ENCODE results near the gene SGSH. TPM values are rescaled to one million over a fixed set of nuclear protein-coding genes. Genes with fewer than 3 reads are reported as not detected.

The SGSH gene
- total RNA-seq, 1 donor from 2014 or later, result 57.8 TPM

DNA sequence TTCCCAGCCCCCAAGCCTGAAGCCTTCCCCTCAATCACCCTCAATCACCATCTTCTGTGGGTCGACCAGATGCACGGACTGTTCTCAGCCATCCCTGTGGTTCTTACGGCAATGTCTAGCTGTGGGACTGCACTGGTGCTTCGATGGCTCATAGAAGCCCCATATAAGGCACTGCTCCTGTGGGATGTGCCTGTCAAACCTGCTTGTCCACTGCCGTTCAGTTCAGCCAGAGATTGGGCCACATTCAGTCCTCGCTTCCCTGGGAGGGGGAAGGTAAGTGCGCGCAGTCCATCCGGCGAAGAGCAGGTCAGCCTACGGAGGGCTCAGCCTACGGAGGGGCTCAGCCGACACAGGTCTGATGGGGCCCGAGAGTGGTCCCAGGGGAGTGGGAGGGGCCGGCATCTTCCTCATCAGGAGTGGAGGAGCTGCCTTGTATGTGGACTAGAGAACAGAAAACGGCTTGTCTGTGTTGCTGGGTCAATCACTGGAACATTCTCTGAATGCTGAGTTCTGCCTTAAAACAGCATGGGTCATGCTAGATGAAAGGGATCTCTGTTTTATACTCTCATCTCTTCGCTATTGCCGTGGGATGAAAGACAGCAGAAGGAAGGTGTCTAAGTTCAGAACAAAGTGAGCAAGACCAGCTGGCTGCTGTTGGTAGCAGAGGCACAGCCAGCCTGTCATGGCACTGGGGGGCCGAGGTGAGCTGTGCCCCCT is 50.2 kb downstream of the SGSH start, which contains the start of gene CARD14:
TSS of gene CARD14 (plus strand) at position 247 of the 717 bp plus-strand sequence. CDS start 11,409 bp downstream, outside the sequence.
- Histone ChIP-seq H3K4me3 (no peak within 1 kb of the TSS), H3K36me3 (no peaks in the 10 kb centered on the region), H3K27me3 (ENCODE audit: low read depth) (no peaks in the 10 kb centered on the region), H3K27ac (no peak within 1 kb of the TSS), H3K9me3 (no peaks in the 10 kb centered on the region), H3K4me1 (no peaks in the 10 kb centered on the region)
- DNase-seq (no peak), ATAC-seq (peak; percentile 59 to 81)
- intact Hi-C loops (cut with DNase I), result no loop called here
- TF ChIP-seq, protein P1, sequence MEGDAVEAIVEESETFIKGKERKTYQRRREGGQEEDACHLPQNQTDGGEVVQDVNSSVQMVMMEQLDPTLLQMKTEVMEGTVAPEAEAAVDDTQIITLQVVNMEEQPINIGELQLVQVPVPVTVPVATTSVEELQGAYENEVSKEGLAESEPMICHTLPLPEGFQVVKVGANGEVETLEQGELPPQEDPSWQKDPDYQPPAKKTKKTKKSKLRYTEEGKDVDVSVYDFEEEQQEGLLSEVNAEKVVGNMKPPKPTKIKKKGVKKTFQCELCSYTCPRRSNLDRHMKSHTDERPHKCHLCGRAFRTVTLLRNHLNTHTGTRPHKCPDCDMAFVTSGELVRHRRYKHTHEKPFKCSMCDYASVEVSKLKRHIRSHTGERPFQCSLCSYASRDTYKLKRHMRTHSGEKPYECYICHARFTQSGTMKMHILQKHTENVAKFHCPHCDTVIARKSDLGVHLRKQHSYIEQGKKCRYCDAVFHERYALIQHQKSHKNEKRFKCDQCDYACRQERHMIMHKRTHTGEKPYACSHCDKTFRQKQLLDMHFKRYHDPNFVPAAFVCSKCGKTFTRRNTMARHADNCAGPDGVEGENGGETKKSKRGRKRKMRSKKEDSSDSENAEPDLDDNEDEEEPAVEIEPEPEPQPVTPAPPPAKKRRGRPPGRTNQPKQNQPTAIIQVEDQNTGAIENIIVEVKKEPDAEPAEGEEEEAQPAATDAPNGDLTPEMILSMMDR (IDR thresholded peaks at IDR 0.05), result no peak

DNA sequence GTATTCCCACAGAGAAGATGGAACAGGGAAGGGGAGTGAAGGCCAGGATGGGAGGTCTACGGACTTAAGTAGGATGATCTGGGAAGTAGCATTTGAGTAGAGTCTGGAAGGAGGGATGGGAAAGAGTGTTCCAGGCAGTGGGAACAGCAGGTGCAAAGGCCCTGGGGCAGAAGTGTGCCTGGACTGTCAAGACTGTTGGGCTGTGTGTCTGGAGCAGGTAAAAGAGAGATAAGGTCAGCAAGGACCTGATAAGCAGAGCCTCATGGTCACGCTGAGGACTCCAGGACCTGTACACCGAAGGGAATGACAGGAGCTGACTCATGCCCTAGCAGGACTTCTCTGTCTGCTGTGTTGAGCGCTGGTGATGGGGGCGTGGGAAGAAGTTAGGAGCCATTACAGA is 51.0 kb downstream of the SGSH start:
- Histone ChIP-seq H3K27ac (no peak overlapping the region), H3K36me3 (no peaks in the 10 kb centered on the region), H3K9me3 (no peaks in the 10 kb centered on the region), H3K4me3 (no peak overlapping the region), H3K4me1 (no peaks in the 10 kb centered on the region), H3K27me3 (ENCODE audit: low read depth) (no peaks in the 10 kb centered on the region)
- intact Hi-C loops (cut with DNase I), result no loop called here
- ATAC-seq (no peak), DNase-seq (no peak)
- TF ChIP-seq, protein P1 (IDR thresholded peaks at IDR 0.05), result no peak

DNA sequence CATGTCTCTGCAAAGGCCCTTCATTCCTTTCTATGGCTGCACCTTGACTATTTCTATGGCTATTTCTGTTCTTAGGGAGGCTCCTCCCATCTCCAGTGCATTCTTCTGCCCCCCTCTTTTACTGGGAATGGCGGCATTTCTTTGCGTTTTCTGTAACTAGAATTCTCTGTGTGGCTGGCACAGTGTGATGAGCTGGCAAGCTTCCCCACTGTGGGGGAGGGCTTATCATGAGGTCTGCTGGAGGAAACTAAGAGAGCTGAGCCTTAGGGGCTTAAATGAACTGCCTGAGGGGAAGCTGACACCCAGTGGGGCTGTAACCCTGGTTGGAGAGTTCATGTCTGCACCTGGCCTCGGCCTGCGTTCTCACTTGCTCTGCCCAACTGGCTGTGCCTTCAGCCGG is 51.8 kb downstream of the SGSH start:
- H3K9me3 ChIP-seq, result no peaks in the 10 kb centered on the region
- H3K27me3 ChIP-seq (ENCODE audit: low read depth), result no peaks in the 10 kb centered on the region
- TF ChIP-seq, protein P1 (IDR thresholded peaks at IDR 0.05), result no peak
- no peaks in the 10 kb centered on the region for H3K4me1 ChIP-seq
- DNase-seq (no peak), ATAC-seq (no peak)
- intact Hi-C loops (cut with DNase I), result no loop called here
- no peak overlapping the region for H3K27ac ChIP-seq
- no peak overlapping the region for H3K4me3 ChIP-seq
- no peaks in the 10 kb centered on the region for H3K36me3 ChIP-seq

DNA sequence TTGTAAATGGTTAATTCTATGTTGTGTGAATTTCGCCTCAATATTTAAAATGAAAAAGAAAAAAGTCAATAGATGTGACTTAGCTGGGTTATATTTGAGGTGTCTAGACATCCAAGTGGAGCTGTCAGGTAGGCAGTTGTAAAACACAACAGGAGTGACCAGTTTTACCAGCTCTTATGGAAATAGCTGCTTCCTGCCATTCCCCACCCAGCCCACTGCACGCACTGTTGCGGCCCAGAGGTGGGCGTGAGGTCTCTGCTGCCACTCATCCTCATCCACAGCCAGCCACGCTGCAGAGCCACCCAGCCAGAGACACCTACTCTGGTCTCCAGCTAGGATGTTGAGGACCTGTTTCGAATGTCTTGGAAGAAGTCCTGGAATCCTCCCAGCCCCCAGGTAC is 53.7 kb downstream of the SGSH start:
- Histone ChIP-seq H3K4me1 (no peaks in the 10 kb centered on the region), H3K9me3 (no peaks in the 10 kb centered on the region), H3K27me3 (ENCODE audit: low read depth) (no peaks in the 10 kb centered on the region), H3K27ac (no peak overlapping the region), H3K4me3 (no peak overlapping the region), H3K36me3 (no peaks in the 10 kb centered on the region)
- DNase-seq (no peak), ATAC-seq (no peak)
- TF ChIP-seq, protein P1 (IDR thresholded peaks at IDR 0.05), result no peak
- intact Hi-C loops (cut with DNase I), result no loop called here

DNA sequence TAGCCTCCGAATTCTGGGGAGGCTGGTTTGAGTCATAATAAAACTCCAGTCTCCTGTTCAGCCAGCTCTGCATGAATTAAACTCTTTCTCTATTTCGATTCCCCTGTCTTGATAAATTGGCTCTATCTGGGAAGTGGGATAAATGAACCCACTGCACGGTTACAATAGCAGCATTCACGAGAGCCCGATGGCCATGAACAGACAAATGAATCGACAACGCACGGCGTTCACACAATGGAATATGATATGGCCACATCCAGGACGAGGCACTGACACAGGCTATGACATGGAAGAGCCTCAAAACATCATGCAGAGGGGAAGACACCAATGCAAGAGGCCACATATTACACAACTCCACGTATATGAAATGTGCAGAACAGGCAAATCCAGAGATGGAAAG is 55.9 kb downstream of the SGSH start:
- H3K27me3 ChIP-seq (ENCODE audit: low read depth), result no peaks in the 10 kb centered on the region
- no peak overlapping the region for H3K4me3 ChIP-seq
- no peaks in the 10 kb centered on the region for H3K4me1 ChIP-seq
- no peaks in the 10 kb centered on the region for H3K36me3 ChIP-seq
- ATAC-seq (no peak), DNase-seq (no peak)
- intact Hi-C loops (cut with DNase I), result no loop called here
- TF ChIP-seq, protein P1 (IDR thresholded peaks at IDR 0.05), result no peak
- no peaks in the 10 kb centered on the region for H3K9me3 ChIP-seq
- H3K27ac ChIP-seq, result no peak overlapping the region

Data from lower lobe of right lung (tissue), 2 donors.